K562 (cell line): Measurements from ENCODE around the gene OCEL1.

Experiments
- NFYB ChIP-seq: IDR thresholded peaks from 2 replicates; pipeline ENCODE4 v1.6.1; 2011; ENCODE audit warnings: mild to moderate bottlenecking, moderate library complexity; ENCODE audit not compliant: insufficient read length; ENCODE audit errors: extremely low read depth
- ZNF384 ChIP-seq: IDR thresholded peaks from 2 replicates; pipeline ENCODE4 v1.6.1; 2012; ENCODE audit warnings: low read depth, low read length, improper control_type of control experiment

DNA sequence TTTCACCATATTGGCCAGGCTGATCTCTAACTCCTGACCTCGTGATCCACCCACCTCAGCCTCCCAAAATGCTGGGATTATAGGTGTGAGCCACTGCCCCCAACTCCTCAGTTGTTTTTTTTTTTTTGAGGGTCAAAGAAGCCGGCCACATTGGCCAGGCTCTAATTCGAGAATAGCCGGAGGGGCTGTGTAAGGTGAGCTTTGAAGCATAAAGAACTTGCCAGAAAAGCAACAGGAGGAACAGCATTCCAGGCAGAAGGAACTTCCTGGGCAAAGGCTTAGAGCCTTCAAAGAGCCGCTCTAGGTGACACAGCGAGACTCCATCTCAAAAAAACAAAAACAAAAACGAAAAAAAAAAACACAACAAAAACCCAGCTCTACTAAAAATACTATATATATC is 40.0 kb downstream of the OCEL1 start:
- TF ChIP-seq ZNF384 = no peak
- no peak for TF ChIP-seq NFYB
